ENCODE measurements around the gene TRMT44. TPM values are rescaled to one million over a fixed set of nuclear protein-coding genes. Genes with fewer than 3 reads are reported as not detected.

Gene TRMT44
- total RNA-seq, 4 donors from 2014 or later = 39.0 to 61.0 (median 49.2) TPM

DNA sequence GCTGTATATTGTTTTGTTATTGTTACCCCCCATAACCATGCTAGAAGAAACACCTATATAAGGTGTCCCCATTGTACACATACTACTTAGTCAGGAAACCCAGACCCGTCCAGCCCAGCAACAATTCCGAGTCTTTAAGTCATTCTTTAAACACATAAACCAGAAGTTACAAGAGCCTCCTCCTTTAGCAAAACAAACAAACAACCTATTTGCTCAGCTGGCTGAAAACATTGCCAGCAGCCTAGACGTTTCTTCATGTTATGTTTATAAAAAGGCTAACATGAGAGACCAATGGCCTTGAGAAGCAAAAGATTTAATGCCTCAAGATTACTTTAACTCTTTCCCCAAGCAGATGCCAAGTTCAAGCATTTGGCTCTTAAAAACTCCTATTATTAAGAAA is 1.4 kb upstream of the TRMT44 start:
- DNase-seq (ENCODE audit: low spot score in 2 of 2) = no peak
- TF ChIP-seq POLR2A (IDR thresholded peaks at IDR 0.05) = no peak
- TF ChIP-seq, protein P1, sequence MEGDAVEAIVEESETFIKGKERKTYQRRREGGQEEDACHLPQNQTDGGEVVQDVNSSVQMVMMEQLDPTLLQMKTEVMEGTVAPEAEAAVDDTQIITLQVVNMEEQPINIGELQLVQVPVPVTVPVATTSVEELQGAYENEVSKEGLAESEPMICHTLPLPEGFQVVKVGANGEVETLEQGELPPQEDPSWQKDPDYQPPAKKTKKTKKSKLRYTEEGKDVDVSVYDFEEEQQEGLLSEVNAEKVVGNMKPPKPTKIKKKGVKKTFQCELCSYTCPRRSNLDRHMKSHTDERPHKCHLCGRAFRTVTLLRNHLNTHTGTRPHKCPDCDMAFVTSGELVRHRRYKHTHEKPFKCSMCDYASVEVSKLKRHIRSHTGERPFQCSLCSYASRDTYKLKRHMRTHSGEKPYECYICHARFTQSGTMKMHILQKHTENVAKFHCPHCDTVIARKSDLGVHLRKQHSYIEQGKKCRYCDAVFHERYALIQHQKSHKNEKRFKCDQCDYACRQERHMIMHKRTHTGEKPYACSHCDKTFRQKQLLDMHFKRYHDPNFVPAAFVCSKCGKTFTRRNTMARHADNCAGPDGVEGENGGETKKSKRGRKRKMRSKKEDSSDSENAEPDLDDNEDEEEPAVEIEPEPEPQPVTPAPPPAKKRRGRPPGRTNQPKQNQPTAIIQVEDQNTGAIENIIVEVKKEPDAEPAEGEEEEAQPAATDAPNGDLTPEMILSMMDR (IDR thresholded peaks at IDR 0.05) = no peak
- no peak overlapping the region for H3K4me3 ChIP-seq (ENCODE audit: low read depth, poor library complexity, severe bottlenecking)
- 60 to 69% methylated on average over 3 of the region's 3 CpGs for WGBS, 2 donors
- intact Hi-C loops (cut with DNase I; ENCODE audit: low total_unique reads) = no loop called here

DNA sequence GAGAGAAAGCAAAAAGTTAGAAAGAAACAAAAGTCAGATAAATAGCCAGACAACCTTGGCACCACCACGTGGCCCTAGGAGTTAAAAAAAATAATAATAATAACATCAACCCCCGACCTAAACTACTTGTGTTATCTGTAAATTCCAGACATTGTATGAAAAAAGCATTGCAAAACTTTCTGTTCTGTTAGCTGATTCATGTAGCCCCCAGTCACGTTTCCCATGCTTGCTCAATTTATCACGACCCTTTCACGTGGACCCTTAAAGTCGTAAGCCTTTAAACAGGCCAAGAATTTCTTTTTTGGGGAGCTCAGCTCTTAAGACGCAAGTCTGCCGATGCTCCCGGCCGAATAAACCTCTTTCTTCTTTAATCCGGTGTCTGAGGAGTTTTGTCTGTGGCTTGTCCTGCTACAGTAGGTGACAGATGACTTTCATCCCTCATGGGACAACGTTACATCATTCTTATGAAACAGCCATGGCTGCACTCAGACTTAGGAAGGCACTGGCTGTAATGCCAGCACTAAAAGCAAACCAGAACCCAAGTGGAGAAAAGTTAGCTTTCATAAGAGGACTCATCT is 574 bp upstream of the TRMT44 start:
- 10 to 47% methylated on average over 12 of the region's 12 CpGs for WGBS, 2 donors
- intact Hi-C loops (cut with DNase I; ENCODE audit: low total_unique reads) = no loop called here
- TF ChIP-seq POLR2A (IDR thresholded peaks at IDR 0.05) = no peak
- TF ChIP-seq, protein P1 (IDR thresholded peaks at IDR 0.05) = no peak
- H3K4me3 ChIP-seq (ENCODE audit: low read depth, poor library complexity, severe bottlenecking) = peak overlapping the region; percentile 93
- DNase-seq (ENCODE audit: low spot score in 2 of 2) = no peak

DNA sequence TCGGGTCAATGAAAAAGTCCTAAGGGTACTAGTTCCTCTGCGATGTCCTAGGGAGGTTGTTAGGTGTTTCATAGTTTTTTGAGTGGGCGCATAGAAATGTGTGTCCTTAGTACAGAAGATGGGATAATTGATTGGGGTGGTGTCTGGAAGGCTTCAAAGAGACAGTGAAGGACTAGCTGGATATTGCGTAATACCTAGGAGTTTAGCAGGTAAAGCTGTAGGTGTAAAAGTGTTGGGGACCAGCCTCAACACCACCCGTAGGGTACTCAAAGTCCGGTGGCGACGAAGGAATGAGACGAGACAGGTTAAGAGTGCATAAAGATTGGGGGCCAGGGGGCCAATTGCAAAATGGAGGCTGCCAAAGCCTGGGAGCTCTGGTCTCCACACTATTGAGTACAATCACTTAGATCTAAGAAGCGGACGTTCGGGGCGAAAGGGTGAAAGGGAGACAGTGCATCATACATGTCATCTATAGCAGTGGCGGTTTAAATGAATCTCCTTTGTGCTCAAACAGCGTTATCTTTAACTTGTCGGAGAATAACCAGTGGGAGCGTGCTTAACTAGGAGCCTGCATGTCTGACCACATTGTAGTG is 1.0 kb downstream of the TRMT44 start:
- 48 to 63% methylated on average over 17 of the region's 17 CpGs for WGBS, 2 donors
- no peak for DNase-seq (ENCODE audit: low spot score in 2 of 2)
- intact Hi-C loops (cut with DNase I; ENCODE audit: low total_unique reads) = no loop called here
- H3K4me3 ChIP-seq (ENCODE audit: low read depth, poor library complexity, severe bottlenecking) = peak overlapping the region; percentile 93
- TF ChIP-seq POLR2A (IDR thresholded peaks at IDR 0.05) = no peak
- TF ChIP-seq, protein P1 (IDR thresholded peaks at IDR 0.05) = no peak

DNA sequence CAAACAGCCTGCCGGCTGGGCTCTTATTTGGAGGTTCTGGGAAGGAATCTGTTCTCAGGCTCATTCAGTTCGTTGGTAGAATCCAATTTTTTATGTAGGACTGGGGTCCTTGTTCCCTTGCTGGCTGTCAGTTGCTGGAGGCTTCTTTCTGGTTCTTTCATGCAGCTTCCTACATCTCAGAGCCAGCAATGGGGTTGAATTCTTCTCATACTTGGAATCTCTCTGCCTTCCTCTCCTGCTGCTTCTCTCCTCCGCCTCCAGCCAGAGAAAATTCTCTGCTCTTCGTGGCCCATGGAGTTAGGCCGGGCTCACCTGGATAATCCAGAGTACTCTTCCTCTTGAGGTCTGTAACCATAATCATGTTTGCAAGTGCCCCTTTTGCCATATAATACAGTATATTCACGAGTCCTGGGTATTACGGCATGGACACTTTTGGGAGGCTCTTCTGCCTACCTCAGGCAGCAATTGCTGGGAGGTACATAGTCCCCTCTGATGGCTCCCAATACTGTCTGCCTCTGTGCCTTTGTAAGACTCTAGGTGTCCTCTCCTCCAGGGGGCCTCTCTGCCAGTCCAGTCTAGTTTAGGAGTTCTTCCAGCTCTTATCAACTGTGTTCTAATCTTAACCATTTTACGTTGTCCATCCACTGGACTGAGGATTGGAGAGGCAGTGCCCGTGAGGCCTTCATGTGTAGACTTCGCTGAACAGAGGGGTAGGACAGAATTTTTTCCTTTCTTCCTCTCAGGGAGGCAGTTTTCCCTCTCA is 2.2 kb downstream of the TRMT44 start:
- intact Hi-C loops (cut with DNase I; ENCODE audit: low total_unique reads) = no loop called here
- 78 to 80% methylated on average over 10 of the region's 10 CpGs for WGBS, 2 donors
- TF ChIP-seq, protein P1 (IDR thresholded peaks at IDR 0.05) = no peak
- TF ChIP-seq POLR2A (IDR thresholded peaks at IDR 0.05) = no peak
- no peak overlapping the region for H3K4me3 ChIP-seq (ENCODE audit: low read depth, poor library complexity, severe bottlenecking)
- no peak for DNase-seq (ENCODE audit: low spot score in 2 of 2)

DNA sequence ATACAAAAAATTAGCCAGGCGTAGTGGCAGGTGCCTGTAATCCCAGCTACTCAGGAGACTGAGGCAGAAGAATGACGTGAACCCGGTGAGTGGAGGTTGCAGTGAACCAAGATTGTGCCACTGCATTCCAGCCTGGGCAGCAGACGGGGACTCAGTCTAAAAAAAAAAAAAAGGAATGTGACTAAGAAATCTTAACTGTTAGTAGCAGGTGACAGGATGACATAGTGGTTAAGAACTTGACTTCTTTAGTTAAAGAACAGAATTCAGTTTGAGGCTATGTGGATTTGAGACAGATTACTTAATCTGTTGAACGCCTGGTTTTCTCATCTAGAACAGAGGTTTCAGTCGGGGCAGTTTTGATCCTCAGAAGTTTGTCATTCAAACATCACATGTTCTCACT is 3.2 kb downstream of the TRMT44 start:
- no peak overlapping the region for H3K4me3 ChIP-seq (ENCODE audit: low read depth, poor library complexity, severe bottlenecking)
- DNase-seq (ENCODE audit: low spot score in 2 of 2) = no peak
- intact Hi-C loops (cut with DNase I; ENCODE audit: low total_unique reads) = no loop called here
- no peak for TF ChIP-seq POLR2A (IDR thresholded peaks at IDR 0.05)
- TF ChIP-seq, protein P1 (IDR thresholded peaks at IDR 0.05) = no peak
- WGBS, 2 donors = 82% methylated on average over 6 of the region's 6 CpGs
